CD4-positive, alpha-beta T cell (primary cell): ENCODE measurements around the gene FGF8. TPM values are rescaled to one million over a fixed set of nuclear protein-coding genes. Genes with fewer than 3 reads are reported as not detected.

Experiments
- ATAC-seq: fragments of 200-7000 bp; cut with Tn5 transposase; one replicate; pipeline ENCODE4 v1.10.0; 2022; ENCODE audit warnings: mild to moderate bottlenecking; ENCODE audit not compliant: poor library complexity
- CTCF ChIA-PET: fragments of 350-600 bp; sonication (Branson Sonifier 250); formaldehyde crosslinking; loops from one replicate; lab custom pipeline; 2021; ENCODE audit warnings: antibody characterized with exemption, inconsistent platforms; lab: Charles Lee
- POLR2A ChIA-PET: fragments of 350-600 bp; sonication (Branson Sonifier 250); formaldehyde crosslinking; loops from one replicate; lab custom pipeline; 2021; ENCODE audit warnings: antibody characterized with exemption, inconsistent platforms; lab: Charles Lee
- DNase-seq, 14 experiments: peaks; one replicate each; pipeline ENCODE4 v3.0.0-alpha.2; 2013 to 2020; ENCODE audit warnings: mixed read lengths in 2 of 14
- H3K27ac ChIP-seq, 2 donors: one replicate each; pipeline versions ENCODE4 v1.5.1 to v1.7.0; 2013; ENCODE audit warnings: low read length in 2 of 2, low read depth in 1 of 2, mild to moderate bottlenecking in 1 of 2
- H3K27me3 ChIP-seq, 2 experiments: 1 replicate in 1 of 2; 2 replicates in 1 of 2; pipeline versions ENCODE4 v1.6.1 to v1.7.0; 2013; ENCODE audit warnings: low read length in 2 of 2, control low read depth in 1 of 2, mild to moderate bottlenecking in 1 of 2, moderate library complexity in 1 of 2; ENCODE audit not compliant: insufficient read depth in 2 of 2, control insufficient read depth in 1 of 2
- H3K36me3 ChIP-seq: one replicate; pipeline ENCODE4 v1.6.1; 2013; ENCODE audit warnings: low read length, control low read depth; ENCODE audit not compliant: insufficient read depth
- H3K4me1 ChIP-seq: one replicate; pipeline ENCODE4 v1.6.1; 2013; ENCODE audit warnings: low read length, control low read depth; ENCODE audit not compliant: insufficient read depth
- H3K4me3 ChIP-seq: one replicate; pipeline ENCODE4 v1.5.1; 2013; ENCODE audit warnings: mild to moderate bottlenecking, low read length, moderate library complexity
- H3K9me3 ChIP-seq, 2 experiments: 1 replicate in 1 of 2; 2 replicates in 1 of 2; pipeline versions ENCODE4 v1.6.1 to v1.7.0; 2013; ENCODE audit warnings: low read length in 2 of 2, mild to moderate bottlenecking in 2 of 2, control low read depth in 1 of 2, moderate library complexity in 1 of 2; ENCODE audit not compliant: control insufficient read depth in 1 of 2, insufficient read depth in 1 of 2
- H3K27ac Mint-ChIP-seq: one replicate; pipeline ENCODE4 v1.8.0; 2020; ENCODE audit warnings: mixed read lengths
- H3K27me3 Mint-ChIP-seq: one replicate; pipeline ENCODE4 v1.8.0; 2021; ENCODE audit warnings: mixed read lengths
- H3K36me3 Mint-ChIP-seq: one replicate; pipeline ENCODE4 v1.8.0; 2021; ENCODE audit warnings: low read depth, mixed read lengths
- H3K4me1 Mint-ChIP-seq: one replicate; pipeline ENCODE4 v1.8.0; 2021; ENCODE audit warnings: low read depth, mixed read lengths
- H3K4me3 Mint-ChIP-seq: one replicate; pipeline ENCODE4 v1.8.0; 2020; ENCODE audit warnings: mild to moderate bottlenecking, mixed read lengths
- H3K9me3 Mint-ChIP-seq: one replicate; pipeline ENCODE4 v1.8.0; 2020; ENCODE audit warnings: mixed read lengths
- intact Hi-C, 2 experiments: fragments of 100-400 bp; cut with DNase I in 1 of 2; cut with micrococcal nuclease in 1 of 2; formaldehyde crosslinking; loops; one replicate each; pipeline versions ENCODE4 v1.15.1 to v1.9.0; 2023 to 2025; cut with DNase I, micrococcal nuclease
- total RNA-seq, 174 experiments: library from RNA in 2 of 174; stranded (reverse) in 2 of 174; gene quantifications; one replicate each; pipeline ENCODE4 v1.2.3 and lab custom pipeline; 2021 to 2026
- TF ChIP-seq, protein P1 (sequence below): fragments of 200-600 bp; IDR thresholded peaks from one replicate; pipeline ENCODE4 v1.8.0; 2022; ENCODE audit warnings: antibody characterized with exemption, mild to moderate bottlenecking

FGF8 gene
- total RNA-seq, 2 experiments from 2014 or later: not detected

DNA sequence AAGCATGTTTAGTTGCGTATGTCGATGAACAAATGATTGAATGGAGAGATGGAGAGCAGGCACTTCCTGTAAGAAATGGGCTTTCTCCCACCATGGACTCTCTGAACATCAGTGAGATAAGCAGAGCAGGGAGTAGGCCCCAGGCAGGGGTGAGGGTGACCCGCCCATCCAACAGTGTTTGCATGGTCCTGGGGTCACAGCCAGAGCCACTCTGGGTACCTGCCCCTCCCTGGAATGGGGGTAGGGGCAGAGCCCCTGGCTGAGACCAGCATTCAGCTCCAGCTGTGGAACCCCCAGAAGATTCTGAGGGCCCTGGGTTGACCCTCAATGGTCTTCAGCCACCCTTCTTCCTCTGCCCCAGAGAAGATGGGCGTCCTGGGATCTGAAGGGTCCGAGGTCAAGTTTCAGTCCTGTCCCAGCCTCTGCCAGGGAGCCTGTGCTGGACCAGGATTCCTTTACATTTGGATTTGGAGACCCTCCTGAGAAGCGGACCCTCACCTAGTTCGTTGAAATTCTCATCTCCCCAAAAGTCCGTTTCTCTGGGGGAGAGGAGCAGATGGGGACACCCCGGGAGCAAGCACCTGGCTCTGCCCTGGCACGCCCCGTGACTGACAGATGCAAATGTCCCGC is 2.4 kb upstream of the FGF8 start:
- Mint-ChIP-seq H3K27me3 (peaks cover 44% of the 10 kb centered on the region), H3K4me1 (peaks cover 61% of the 10 kb centered on the region), H3K4me3 (peak overlapping the region; percentile 73), H3K36me3 (peaks cover 4% of the 10 kb centered on the region), H3K9me3 (no peaks in the 10 kb centered on the region), H3K27ac (no peak overlapping the region)
- intact Hi-C loops: no loop called here
- ChIA-PET POLR2A (no interaction called here), CTCF (no interaction called here)
- DNase-seq (no peak), ATAC-seq (no peak)
- TF ChIP-seq, protein P1, sequence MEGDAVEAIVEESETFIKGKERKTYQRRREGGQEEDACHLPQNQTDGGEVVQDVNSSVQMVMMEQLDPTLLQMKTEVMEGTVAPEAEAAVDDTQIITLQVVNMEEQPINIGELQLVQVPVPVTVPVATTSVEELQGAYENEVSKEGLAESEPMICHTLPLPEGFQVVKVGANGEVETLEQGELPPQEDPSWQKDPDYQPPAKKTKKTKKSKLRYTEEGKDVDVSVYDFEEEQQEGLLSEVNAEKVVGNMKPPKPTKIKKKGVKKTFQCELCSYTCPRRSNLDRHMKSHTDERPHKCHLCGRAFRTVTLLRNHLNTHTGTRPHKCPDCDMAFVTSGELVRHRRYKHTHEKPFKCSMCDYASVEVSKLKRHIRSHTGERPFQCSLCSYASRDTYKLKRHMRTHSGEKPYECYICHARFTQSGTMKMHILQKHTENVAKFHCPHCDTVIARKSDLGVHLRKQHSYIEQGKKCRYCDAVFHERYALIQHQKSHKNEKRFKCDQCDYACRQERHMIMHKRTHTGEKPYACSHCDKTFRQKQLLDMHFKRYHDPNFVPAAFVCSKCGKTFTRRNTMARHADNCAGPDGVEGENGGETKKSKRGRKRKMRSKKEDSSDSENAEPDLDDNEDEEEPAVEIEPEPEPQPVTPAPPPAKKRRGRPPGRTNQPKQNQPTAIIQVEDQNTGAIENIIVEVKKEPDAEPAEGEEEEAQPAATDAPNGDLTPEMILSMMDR: no peak
- Histone ChIP-seq H3K4me1 (peaks cover 74% of the 10 kb centered on the region), H3K36me3 (no peaks in the 10 kb centered on the region), H3K4me3 (no peak overlapping the region), H3K9me3 (peaks cover 0 to 28% of the 10 kb centered on the region in 2 experiments), H3K27me3 (peaks cover 50 to 56% of the 10 kb centered on the region in 2 experiments), H3K27ac (no peak overlapping the region)

DNA sequence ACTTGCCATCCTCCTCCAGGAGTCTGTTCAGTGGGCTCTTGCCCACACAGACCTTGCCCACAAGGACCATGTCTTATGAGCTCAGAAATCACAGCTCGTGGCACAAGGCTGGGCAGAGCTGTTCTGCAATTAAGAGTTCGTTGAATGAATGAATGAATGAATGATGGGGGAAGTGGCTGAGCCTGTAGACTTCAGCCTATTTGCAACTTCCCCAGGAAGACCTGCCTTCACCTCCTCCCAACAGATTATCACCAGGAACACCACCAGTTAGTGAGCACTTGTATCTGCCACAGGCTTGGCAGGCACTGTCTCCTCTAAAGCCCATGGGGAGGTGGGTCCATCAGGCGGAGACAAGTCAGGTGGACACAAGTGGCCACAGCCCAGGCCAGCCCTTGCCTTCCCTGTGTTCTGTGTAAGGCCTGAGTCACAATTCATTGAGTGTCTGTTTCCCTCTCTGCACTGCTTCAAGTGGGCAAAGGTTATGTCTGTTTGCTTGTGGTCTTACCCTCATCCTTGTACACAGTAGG is 1.8 kb upstream of the FGF8 start:
- Mint-ChIP-seq H3K27ac (no peak overlapping the region), H3K4me1 (peaks cover 55% of the 10 kb centered on the region), H3K27me3 (peaks cover 49% of the 10 kb centered on the region), H3K4me3 (peak overlapping the region; percentile 73), H3K9me3 (no peaks in the 10 kb centered on the region), H3K36me3 (no peaks in the 10 kb centered on the region)
- peaks cover 0 to 28% of the 10 kb centered on the region in 2 experiments for H3K9me3 ChIP-seq
- H3K4me1 ChIP-seq: peaks cover 70% of the 10 kb centered on the region
- TF ChIP-seq, protein P1: no peak
- intact Hi-C loops: no loop called here
- POLR2A ChIA-PET: no interaction called here
- H3K27me3 ChIP-seq: peaks cover 55 to 62% of the 10 kb centered on the region in 2 experiments
- ATAC-seq (no peak), DNase-seq (no peak)
- CTCF ChIA-PET: no interaction called here
- H3K27ac ChIP-seq: no peak overlapping the region
- H3K36me3 ChIP-seq: no peaks in the 10 kb centered on the region
- no peak overlapping the region for H3K4me3 ChIP-seq

DNA sequence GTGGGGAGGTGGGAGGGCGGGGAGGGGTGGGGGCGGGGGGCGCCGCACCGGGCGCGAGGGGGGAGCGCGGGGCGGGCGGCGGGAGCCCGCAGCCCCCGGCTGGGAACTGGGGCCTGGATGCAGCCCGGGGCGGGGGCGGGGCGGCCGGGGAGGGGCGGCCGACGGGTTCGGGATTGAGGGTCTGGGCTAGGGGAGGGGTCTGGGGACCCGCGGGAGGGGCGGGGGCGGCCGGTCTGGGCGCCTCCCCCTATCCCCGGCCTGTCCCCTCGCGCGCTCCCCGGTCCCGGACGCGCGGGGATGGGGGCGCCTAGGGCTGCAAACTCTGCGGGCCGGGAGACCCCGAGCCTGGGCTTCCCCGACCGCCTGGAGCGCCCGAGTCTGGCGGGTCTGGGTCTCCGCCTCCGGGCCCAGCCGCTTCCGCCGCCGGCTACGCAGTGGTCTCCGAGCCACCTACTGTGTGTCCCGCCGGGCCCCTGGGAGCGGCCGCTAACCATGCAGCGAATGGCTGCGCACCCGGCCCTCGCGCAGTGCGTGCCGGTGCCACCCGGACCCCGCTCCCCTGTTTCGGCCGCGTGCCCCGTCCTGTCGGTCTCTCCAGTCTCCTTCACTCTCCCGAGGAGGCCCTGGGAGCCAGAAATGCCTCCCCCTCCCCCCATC is 375 bp upstream of the FGF8 start:
- Mint-ChIP-seq H3K4me1 (peaks cover 41% of the 10 kb centered on the region), H3K27me3 (peaks cover 63% of the 10 kb centered on the region), H3K27ac (no peak overlapping the region)

More for the DNA sequence above, 375 bp upstream of the FGF8 start:
- Mint-ChIP-seq H3K9me3 (no peaks in the 10 kb centered on the region), H3K4me3 (peak overlapping the region; percentile 75), H3K36me3 (no peaks in the 10 kb centered on the region)
- H3K27me3 ChIP-seq: peaks cover 66 to 75% of the 10 kb centered on the region in 2 experiments
- H3K36me3 ChIP-seq: no peaks in the 10 kb centered on the region
- no peak for ATAC-seq
- TF ChIP-seq, protein P1: no peak
- no peak overlapping the region for H3K4me3 ChIP-seq
- ChIA-PET POLR2A (no interaction called here), CTCF (no interaction called here)
- no peak overlapping the region for H3K27ac ChIP-seq
- intact Hi-C loops: no loop called here
- peaks cover 57% of the 10 kb centered on the region for H3K4me1 ChIP-seq
- H3K9me3 ChIP-seq: peaks cover 0 to 28% of the 10 kb centered on the region in 2 experiments
- DNase-seq: peak in 2 of 14 experiments; percentile 17 to 23
